Prostate gland (tissue), 2 donors: ENCODE data around the gene CHST8. TPM values are rescaled to one million over a fixed set of nuclear protein-coding genes. Genes with fewer than 3 reads are reported as not detected.
"Not testable (repeated sequence)": the region's sequence is repeated elsewhere in the genome, so short reads cannot be mapped to it uniquely, and the experiment has no call there.

Source experiments
- DNase-seq: peaks from one replicate; pipeline ENCODE4 v3.0.0-alpha.2; 2019; ENCODE audit warnings: low spot score
- H3K27ac ChIP-seq, 2 donors: fragments of 200-600 bp; sonication (generic); 2 replicates each; pipeline ENCODE4 v1.5.1; 2017 to 2019
- H3K27me3 ChIP-seq: fragments of 200-600 bp; sonication (generic); replicated peaks from 2 replicates; pipeline ENCODE4 v1.5.1; 2019; ENCODE audit not compliant: insufficient read depth
- H3K36me3 ChIP-seq, 2 donors: fragments of 200-600 bp; sonication (generic); 1 replicate in 1 of 2; 2 replicates in 1 of 2; pipeline versions ENCODE4 v1.5.1 to v1.8.1; 2017 to 2019
- H3K4me1 ChIP-seq: fragments of 200-600 bp; sonication (generic); replicated peaks from 2 replicates; pipeline ENCODE4 v1.5.1; 2019
- H3K4me3 ChIP-seq, 2 donors: fragments of 200-600 bp; sonication (generic); 2 replicates each; pipeline ENCODE4 v1.5.1; 2017 to 2019
- H3K9me3 ChIP-seq: fragments of 200-600 bp; sonication (generic); 2 replicates; pipeline ENCODE4 v1.5.1; 2017
- CTCF ChIP-seq, 4 experiments: fragments of 200-600 bp in 2 of 4; fragments of 450-650 bp in 2 of 4; sonication (generic) in 2 of 4; IDR thresholded peaks; 1 replicate in 3 of 4; 2 replicates in 1 of 4; pipeline ENCODE4 v1.5.1; 2016 to 2019; ENCODE audit warnings: antibody characterized with exemption in 4 of 4, mild to moderate bottlenecking in 2 of 4, moderate library complexity in 2 of 4
- POLR2A ChIP-seq: fragments of 450-650 bp; IDR thresholded peaks from one replicate; pipeline ENCODE4 v1.6.1; 2016; ENCODE audit warnings: antibody characterized with exemption, mild to moderate bottlenecking
- POLR2AphosphoS5 ChIP-seq: sonication (generic); formaldehyde crosslinking; IDR thresholded peaks from one replicate; pipeline ENCODE4 v1.6.1; 2017; ENCODE audit warnings: antibody characterized with exemption
- WGBS: methylation state at CpG from one replicate; pipeline ENCODE4 v1.1.5; 2018; 5-methylcytosine and 5-hydroxymethylcytosine counted together
- intact Hi-C: fragments of 100-400 bp; cut with DNase I; formaldehyde crosslinking; loops from one replicate; pipeline ENCODE4 v1.14.2; 2022
- total RNA-seq, 2 donors: library from RNA; depleted of rRNA; stranded (reverse); fragments of >200 nt; gene quantifications; one replicate each; pipeline ENCODE4 v1.1.0, GENCODE V29; 2016

The CHST8 gene
- total RNA-seq, 2 donors from 2014 or later: 1.3 to 2.7 TPM

GRCh38 chr19:33660410-33661124 is 38.8 kb downstream of the CHST8 start:
- no peaks in the 10 kb centered on the region for H3K9me3 ChIP-seq
- H3K36me3 ChIP-seq: no peaks in the 10 kb centered on the region
- no peak overlapping the region for H3K27ac ChIP-seq
- no peak overlapping the region for H3K4me3 ChIP-seq
- H3K27me3 ChIP-seq: no peaks in the 10 kb centered on the region
- intact Hi-C loops: no loop called here
- DNase-seq: no peak
- H3K4me1 ChIP-seq: no peaks in the 10 kb centered on the region
- TF ChIP-seq POLR2A (no peak), POLR2AphosphoS5 (no peak), CTCF (IDR thresholded peaks at IDR 0.05) (no peak)
- WGBS: 54% methylated on average over 11 of the region's 11 CpGs

- TF ChIP-seq POLR2AphosphoS5: no peak
- Histone ChIP-seq H3K4me1 (no peaks in the 10 kb centered on the region), H3K9me3 (no peaks in the 10 kb centered on the region), H3K27me3 (no peaks in the 10 kb centered on the region), H3K36me3 (no peaks in the 10 kb centered on the region), H3K27ac (no peak overlapping the region), H3K4me3 (no peak overlapping the region)
- DNase-seq: no peak
- intact Hi-C loops: no loop called here
- 84% methylated on average over 7 of the region's 7 CpGs for WGBS
These were observed 39.6 kb downstream of the CHST8 start for GRCh38 chr19:33661336-33661735.

- 68% methylated on average over 11 of the region's 11 CpGs for WGBS
- DNase-seq: no peak
These were observed 40.8 kb downstream of the CHST8 start for GRCh38 chr19:33662391-33663092.

GRCh38 chr19:33663316-33663715 is 41.6 kb downstream of the CHST8 start:
- H3K27ac ChIP-seq, H3K36me3 ChIP-seq, H3K4me1 ChIP-seq, H3K4me3 ChIP-seq, DNase-seq, H3K27me3 ChIP-seq, H3K9me3 ChIP-seq, intact Hi-C loops: not testable (repeated sequence)
- WGBS: 90% methylated on average over 9 of the region's 9 CpGs

More at GRCh38 chr19:33662391-33663092, 40.8 kb downstream of the CHST8 start:
- H3K27me3 ChIP-seq: no peaks in the 10 kb centered on the region
- H3K9me3 ChIP-seq: no peaks in the 10 kb centered on the region
- TF ChIP-seq POLR2AphosphoS5 (no peak), POLR2A (no peak), CTCF (IDR thresholded peaks at IDR 0.05) (no peak)
- no peak overlapping the region for H3K27ac ChIP-seq
- intact Hi-C loops: no loop called here
- no peak overlapping the region for H3K4me3 ChIP-seq
- no peaks in the 10 kb centered on the region for H3K36me3 ChIP-seq
- H3K4me1 ChIP-seq: no peaks in the 10 kb centered on the region

GRCh38 chr19:33664744-33665143 is 43.0 kb downstream of the CHST8 start:
- Histone ChIP-seq H3K27ac (no peak overlapping the region), H3K4me1 (no peaks in the 10 kb centered on the region), H3K9me3 (no peaks in the 10 kb centered on the region), H3K36me3 (no peaks in the 10 kb centered on the region), H3K27me3 (no peaks in the 10 kb centered on the region), H3K4me3 (no peak overlapping the region)
- DNase-seq: no peak
- TF ChIP-seq POLR2AphosphoS5 (no peak), POLR2A (no peak), CTCF (IDR thresholded peaks at IDR 0.05) (no peak)
- WGBS: 82% methylated on average over 5 of the region's 5 CpGs
- intact Hi-C loops: no loop called here
